GM18526 (cell line): ENCODE data around the gene MIX23.

Experiments used
- POLR2A ChIP-seq: IDR thresholded peaks from 3 replicates; pipeline ENCODE4 v1.6.1; 2011; ENCODE audit not compliant: insufficient read length; ENCODE audit errors: extremely low read depth

MIX23 gene

GRCh38 chr3:122382888-122383666 lies at the start of gene MIX23:
Gene MIX23 (minus strand): TSS chr3:122383231. CDS start chr3:122383224, 7 bp downstream.
- TF ChIP-seq POLR2A: peak; percentile 71

GRCh38 chr3:122430371-122430770 lies 47.3 kb upstream of the MIX23 start:
- no peak for TF ChIP-seq POLR2A

GRCh38 chr3:122427857-122428471 lies 44.9 kb upstream of the MIX23 start:
- TF ChIP-seq POLR2A: no peak

DNA sequence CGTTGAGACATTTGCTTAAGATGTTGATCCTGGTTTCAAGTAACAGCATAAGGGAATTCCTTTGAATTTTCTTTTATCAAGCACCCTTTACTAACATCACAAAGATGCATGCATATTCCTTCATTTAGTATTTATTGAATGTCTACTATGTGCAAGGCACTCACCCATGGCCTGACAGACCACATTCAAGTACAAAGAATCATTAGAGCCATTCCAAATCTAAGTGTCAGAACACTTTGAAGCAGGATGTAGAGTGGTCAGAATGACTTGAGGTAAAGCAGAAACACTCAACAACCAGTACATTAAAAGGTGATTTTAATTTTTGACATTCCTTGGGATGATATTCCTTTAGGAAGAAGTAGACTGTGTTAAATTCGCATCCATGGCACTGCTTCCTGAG lies 38.8 kb upstream of the MIX23 start:
- TF ChIP-seq POLR2A: no peak

DNA sequence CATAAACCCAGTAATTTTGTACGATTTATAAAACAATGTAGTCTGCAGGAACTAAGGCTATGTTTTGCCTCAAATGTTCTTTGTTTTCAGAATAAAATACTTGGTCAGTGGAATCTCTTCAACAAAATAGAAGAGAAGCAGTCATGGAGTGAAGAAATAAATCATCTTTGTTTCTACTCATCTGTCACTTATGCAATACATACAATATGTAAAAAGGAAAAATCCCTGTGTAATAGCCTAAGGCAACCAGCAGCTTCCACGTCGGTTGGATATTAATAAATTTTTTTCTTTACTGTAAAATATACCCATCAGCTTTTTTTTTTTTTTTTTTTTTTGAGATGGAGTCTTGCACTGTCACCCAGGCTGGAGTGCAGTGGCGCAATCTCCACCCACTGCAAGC lies 38.1 kb upstream of the MIX23 start:
- no peak for TF ChIP-seq POLR2A

DNA sequence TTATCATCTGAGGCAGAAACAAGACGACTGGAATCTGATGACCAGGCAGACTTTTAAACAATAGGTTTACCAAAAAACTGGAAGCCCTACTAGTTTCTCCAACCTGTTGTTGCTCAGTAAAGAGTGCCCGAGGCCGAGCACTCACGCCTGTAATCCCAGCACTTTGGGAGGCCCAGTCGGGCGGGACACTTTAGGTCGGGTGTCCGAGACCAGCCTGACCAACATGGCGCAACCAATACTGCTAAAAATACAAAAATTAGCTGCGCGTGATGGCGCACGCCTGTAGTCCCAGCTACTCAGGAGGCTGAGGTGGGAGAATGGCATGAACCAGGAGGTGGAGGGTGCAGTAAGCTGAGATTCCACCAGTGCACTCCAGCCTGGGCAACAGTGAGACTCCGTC lies 33.9 kb upstream of the MIX23 start:
- no peak for TF ChIP-seq POLR2A

- TF ChIP-seq POLR2A: peak; percentile 89
Observed at GRCh38 chr3:122415762-122416654, 33.0 kb upstream of the MIX23 start, which contains the start of gene WDR5B. Gene WDR5B (minus strand): TSS chr3:122416062. CDS start chr3:122415528, 534 bp downstream.

GRCh38 chr3:122415104-122415744 lies 32.2 kb upstream of the MIX23 start:
- no peak for TF ChIP-seq POLR2A

DNA sequence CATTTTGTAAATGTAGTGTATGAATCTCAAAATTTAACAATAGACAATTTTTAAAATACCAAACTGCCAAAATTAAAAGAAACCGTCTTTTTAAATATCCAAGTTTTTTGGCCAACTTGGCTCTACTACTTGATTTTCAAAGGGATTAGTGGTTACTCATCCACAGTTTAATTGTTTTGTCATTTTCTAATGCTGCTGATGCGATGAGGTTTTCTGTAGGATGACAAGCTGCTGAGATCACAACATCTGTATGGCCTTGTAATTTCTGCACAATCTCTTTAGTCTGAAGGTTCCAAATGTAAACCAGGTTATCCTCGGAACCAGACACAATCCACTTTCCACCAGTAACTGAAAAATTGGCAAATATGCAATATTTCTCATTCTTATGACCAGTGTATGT lies 31.4 kb upstream of the MIX23 start:
- TF ChIP-seq POLR2A: no peak

DNA sequence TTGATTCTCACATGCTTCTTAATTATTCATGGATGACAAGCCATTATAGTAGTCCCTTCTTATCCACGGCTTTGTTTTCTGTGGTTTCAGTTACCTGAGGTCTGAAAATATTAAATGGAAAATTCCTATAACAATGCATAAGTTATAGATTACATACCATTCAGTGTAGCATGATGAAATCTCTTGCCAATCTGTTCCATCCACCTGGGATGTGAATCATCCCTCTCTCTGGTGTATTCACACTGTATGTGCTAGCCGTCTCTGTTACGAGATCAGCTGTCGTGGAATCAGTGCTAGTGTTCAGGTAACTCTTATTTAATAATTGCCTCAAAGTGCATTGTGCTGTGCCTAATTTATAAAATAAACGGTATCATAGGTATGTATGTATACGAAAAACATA lies 27.6 kb upstream of the MIX23 start:
- TF ChIP-seq POLR2A: no peak

DNA sequence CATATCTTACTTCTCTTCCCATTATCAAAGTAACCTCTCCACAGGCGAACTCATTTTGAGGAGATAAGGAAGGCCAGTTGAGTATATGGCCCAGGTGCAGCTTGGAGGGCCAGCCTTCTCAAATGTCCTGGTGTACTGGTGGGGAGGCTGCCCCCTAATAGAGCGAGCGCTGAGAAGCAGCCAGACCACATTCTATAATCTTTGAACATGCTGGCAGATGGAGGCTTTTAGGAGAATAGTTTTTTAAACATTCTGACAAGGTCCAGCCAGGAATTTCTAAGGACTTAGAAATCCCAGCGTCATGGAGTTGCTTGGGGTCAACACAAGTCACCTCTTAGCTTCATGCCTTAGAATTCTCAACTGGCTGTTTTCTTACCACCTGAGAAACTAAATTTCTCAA lies 27.1 kb upstream of the MIX23 start:
- no peak for TF ChIP-seq POLR2A

DNA sequence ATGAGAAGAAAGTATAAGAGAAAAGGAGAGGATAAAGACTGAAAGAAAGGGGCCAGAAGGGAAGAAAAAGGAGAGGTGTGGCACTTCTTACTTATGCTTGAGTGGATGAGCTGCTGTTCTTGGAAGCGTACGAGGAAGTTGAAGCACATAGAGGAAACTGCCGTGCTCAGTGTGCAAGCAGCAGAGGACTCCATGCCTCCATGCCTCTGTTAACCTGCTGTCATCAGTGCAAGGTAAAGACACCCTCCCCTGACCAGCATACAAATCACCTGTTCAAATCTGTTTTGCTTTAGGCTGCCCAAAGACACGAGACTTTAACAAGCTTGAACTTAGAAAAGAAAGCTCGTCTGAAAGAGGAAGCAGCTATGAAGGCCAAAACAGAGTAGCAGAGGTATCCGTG lies 26.4 kb upstream of the MIX23 start:
- no peak for TF ChIP-seq POLR2A

DNA sequence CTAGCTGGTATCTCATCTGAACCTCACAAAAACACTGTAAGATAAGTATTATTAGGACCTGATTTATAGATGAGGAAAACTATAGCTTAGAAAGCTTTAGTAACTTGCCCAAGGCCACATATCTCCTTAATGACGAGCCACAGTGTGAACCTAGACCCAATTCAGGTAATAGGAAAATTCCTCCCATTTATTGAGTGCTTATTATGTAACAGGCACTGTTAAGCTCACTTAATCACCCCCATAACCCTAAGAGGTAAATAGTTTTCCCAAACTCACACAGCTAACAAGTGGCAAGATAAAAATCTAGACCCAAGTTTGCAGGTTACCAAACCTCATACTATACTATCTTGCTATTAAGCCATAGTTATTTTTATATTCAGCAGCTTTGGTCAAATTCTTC lies 24.9 kb upstream of the MIX23 start:
- TF ChIP-seq POLR2A: no peak

GRCh38 chr3:122406198-122406597 lies 23.2 kb upstream of the MIX23 start:
- TF ChIP-seq POLR2A: no peak

- no peak for TF ChIP-seq POLR2A
Observed at GRCh38 chr3:122405015-122405414, 22.0 kb upstream of the MIX23 start.
